Measurements from ENCODE around the gene MBP. TPM values are rescaled to one million over a fixed set of nuclear protein-coding genes. Genes with fewer than 3 reads are reported as not detected.
"Not testable (repeated sequence)": the region's sequence is repeated elsewhere in the genome, so short reads cannot be mapped to it uniquely, and the experiment has no call there.

The MBP gene
- total RNA-seq, 1 donor from 2014 or later: 45.2 TPM

DNA sequence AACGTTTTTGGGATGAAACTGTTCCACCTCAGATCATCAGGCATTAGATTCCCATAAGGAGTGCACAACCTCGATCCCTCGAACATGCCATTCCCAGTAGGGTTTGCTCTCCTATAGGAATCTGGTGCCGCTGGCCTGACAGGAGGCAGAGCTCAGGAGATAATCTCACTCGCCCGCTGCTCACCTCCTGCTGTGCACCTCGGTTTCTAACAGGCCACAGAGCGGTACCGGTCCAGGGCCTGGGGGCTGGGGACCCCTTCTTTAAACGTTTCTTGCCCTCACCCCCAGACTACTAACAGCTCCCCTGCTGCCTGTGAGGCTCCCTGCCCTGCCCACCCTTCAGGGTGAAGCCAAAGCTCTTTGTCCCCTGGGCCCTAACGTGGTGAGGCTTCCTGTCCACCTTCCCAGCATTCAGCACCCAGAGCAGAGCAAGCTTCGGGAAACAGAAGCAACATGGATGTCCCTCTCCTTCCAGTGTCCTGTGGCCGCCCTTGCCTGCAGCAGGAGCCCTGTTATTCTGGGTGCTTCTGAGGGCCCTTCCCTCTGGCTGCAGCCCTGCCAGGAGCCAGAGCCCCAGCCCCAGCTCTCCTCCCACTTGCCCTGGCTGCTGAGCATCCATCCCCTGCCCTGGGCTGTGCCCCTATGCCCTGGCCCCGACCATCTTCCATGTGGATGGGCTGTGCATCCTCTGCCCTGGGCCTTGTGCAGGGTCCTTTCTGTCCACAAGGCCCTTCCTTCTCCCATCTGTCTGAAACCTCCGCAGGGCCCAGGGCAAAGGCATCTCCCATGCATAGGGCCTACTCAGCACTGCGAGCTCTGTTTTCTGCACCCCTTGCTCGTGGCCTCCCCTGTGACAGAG is 140.1 kb downstream of the MBP start:
- no peak for DNase-seq (ENCODE audit: low spot score)

DNA sequence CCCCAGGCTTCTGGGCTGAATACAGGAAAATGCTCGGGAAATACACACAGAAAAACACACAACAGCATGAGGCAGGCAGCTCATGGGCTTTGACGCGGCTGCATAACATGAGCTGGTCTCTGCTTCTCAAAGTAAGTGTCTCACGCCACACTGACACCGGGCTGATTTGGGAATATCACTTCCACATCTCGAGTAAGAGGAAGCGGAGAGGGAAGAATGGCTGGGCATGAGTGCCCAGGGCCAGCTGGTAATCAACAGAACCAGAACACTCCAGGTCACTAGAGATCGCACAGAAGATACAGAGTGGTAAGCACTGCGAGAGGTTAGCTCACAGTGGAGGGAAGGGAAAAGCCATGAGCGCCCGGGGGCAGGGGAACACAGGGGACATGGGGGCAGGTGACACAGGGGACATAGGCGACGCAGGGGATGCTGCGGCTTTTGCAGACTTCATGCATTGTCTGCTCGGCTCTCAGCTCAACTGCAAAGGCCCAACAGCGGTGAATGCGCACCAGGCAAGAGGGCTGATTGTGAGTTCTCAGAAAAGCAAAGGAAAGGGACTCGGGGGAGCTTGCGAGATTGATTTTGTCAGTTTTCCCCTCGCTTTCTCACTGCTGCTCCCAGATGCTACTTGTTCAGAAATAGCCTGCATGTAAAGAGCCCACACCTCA is 141.4 kb downstream of the MBP start:
- no peak for DNase-seq (ENCODE audit: low spot score)

DNA sequence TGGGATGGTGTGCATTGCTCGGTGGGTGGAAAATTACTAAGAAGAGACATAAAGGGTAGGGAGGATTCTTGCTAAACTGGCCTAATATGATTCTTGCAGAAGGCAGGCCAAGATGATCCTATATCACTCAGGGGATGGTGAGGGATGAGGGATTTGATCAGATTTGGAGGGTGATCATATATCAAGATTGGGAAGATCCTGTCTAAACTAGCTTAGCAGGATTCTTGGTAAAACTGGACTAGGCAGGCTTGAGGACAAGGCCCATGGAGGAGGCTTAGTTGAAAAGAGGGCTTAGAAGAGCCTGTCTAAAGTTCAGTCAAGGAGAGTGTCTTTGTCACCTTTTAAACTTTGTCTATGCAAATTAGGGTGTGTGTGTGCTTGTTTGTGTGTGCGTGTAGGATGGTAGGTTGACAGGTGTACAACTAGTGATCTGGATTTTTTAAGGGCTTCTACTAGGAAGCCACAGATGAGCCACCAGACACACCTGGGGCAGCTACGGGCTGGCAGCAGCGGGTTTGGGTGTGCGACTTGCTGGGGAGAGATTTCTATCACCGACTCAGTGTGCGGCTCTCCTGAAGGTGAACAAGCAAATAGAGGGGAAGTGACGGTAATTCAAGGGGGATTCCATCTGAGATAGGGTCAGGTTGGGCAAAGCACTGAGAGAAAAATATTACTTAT is 142.1 kb downstream of the MBP start:
- DNase-seq (ENCODE audit: low spot score): not testable (repeated sequence)

DNA sequence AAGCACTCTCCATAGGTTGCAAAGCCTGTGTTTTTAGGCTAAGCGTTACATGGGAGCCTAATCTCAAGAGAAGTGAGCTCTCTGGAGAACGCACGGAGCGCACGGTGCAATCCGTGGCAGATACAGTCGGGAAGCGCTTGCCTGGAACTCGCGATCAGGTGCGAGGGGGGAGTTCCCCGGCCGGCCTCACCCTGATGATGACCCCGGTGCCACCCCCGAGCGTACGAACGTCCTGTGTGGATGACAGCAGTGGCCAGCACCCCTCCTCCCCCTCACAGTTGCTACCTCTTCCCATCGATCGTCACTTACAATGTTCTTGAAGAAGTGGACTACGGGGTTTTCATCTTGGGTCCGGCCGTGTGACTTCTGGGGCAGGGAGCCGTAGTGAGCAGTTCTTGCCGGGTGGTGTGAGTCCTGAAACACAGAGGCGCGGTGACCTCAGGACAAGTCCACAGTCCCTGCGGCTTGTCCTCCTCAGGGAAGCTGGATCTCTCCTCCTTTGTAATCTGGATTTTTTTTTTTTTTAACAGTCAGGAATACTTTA is 142.9 kb downstream of the MBP start:
- no peak for DNase-seq (ENCODE audit: low spot score)

DNA sequence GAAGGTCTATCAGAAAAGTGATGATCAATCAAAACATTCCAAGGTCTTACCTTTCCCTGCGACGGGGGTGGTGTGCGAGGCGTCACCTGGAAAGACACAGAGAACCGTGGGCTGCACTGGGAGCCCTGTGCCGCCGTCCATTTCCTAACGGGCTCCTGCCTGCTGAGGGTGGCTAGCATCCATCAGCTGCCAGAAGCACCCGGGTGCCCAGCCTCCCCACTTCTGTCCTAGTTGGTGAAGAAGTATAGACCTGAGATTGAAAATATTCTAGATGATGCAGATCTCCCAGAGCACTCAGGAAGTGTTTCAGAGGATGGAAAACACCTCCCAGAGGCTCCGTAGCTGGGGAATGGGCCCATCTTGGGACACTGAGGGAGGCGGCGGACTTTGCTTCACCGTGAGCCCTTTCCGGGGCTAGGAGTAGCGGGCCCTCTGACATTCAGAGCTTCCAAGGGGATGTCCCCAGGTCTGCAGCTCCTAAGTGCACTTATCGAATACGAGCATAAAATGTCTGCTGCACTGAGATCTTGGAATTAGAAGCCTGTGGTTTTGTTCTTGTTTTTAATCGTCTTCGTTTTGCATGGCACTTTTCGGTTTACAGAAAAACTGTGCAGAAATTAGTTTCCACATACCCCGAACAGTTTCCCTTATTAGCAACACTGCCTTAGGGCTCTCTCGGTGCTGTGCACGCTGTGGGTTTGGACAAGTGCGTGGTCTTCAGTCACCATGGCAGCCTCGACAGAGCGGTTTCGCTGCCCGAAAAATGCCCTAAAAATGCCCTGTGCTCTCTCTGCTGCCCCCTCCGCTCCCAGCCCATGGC is 143.5 kb downstream of the MBP start:
- DNase-seq (ENCODE audit: low spot score): no peak

DNA sequence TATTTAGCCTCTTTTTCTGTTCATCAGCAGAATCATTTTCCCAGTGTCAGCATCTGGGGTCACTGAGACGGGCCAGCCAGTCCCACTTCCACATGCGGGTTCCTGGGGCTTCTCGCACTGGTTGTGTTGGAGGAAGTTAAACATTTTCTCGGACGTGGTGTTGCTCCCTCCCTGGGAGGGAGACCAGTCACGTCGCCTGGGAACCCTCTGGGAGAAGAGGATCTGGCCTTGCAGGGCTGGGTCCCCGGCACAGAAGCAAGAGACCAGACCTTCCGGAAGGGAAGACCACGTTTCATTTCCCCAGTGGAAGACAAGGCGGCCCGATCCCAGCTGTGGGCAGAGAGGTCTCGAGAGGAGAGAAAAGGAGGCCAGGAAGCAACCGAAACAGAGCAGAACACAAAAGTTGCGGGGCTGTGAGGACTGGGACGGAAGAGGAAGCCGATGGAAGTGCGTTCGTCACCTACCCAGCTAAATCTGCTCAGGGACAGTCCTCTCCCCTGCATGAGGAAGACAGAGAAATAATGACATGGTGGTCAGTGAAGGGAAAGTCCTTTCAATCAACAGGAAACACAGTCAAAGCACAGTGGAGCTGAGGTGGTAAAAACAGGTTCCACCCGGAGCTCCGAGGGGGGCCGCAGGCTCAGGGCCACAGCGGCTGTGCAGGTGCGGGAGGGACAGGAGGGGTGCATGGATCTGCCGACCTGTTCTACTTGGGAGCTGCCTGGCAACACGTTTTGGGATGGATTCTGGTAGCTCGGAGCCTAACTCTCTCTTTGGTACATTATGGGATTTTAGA is 144.4 kb downstream of the MBP start:
- no peak for DNase-seq (ENCODE audit: low spot score)

DNA sequence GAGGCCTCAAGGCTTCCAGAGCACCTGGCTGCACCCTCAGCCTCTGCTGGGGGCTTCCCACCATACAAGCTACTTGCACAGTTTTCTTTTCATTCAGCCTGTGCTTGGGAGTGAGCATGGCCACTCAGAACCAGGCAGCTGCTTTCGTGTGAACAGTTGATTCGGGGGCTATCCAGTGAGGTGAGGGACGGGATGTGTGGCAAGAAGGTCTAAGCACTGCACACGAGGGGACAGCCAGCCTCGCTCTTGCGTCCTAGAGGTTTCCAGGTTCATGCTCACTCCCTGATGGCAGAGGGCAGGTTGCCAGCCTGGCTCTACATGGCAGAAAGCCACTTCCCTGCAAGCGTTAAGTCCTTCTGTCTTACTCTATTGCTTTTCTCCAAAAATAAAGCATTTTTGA is 146.2 kb downstream of the MBP start:
- no peak for DNase-seq (ENCODE audit: low spot score)

DNA sequence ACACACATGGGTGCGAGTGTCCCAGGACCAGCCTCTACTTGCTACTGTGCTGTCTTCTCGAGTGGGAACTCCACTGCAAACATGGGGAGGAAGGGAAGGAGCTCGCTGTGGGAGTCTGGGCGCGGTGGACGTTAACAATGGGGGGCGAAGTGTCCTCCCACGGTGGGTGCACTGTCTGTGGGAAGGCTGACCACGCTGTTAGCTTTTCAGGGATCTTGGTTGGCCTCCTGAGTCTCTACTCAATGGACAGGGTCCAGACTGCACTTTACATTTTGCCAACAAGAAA is 146.7 kb downstream of the MBP start:
- DNase-seq (ENCODE audit: low spot score): no peak

DNA sequence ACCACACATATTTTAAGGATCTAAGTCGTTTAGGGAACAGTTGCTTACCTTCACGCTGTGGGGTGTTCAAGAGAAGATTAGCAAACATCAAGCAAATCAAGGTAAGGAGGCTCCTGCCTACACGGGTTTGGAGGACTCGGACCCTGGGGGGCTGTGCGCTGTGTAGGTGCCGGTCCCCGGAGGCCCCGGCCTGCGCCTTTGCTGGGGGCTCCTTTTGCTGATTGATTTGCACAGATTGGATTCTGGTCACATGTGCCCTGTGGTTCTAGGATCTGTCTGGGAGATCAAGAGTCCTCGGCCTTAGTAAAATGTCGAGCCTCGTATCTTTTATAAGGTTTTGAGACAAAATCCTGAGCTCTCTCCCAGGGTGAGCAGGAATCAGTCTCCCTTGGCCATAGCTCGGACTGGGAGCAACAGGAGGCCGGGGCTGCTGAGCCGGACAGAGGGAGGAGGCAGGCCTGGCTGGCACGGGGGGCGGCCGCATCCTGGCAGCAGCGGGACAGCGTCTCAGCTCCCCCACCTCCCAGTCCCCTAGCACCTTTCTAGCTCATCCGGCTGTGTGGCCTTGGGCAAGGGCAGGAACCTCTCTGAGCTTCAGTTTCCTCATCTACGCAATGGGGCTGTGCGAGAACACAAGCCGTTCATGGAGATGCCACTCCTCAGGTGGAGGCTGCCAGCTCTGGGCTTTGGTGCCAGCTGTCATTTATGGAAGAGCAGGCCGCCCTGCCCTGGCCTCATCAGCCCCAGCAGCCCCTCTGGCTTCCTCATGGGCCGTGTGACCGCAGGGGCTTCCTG is 147.2 kb downstream of the MBP start:
- DNase-seq (ENCODE audit: low spot score): no peak

DNA sequence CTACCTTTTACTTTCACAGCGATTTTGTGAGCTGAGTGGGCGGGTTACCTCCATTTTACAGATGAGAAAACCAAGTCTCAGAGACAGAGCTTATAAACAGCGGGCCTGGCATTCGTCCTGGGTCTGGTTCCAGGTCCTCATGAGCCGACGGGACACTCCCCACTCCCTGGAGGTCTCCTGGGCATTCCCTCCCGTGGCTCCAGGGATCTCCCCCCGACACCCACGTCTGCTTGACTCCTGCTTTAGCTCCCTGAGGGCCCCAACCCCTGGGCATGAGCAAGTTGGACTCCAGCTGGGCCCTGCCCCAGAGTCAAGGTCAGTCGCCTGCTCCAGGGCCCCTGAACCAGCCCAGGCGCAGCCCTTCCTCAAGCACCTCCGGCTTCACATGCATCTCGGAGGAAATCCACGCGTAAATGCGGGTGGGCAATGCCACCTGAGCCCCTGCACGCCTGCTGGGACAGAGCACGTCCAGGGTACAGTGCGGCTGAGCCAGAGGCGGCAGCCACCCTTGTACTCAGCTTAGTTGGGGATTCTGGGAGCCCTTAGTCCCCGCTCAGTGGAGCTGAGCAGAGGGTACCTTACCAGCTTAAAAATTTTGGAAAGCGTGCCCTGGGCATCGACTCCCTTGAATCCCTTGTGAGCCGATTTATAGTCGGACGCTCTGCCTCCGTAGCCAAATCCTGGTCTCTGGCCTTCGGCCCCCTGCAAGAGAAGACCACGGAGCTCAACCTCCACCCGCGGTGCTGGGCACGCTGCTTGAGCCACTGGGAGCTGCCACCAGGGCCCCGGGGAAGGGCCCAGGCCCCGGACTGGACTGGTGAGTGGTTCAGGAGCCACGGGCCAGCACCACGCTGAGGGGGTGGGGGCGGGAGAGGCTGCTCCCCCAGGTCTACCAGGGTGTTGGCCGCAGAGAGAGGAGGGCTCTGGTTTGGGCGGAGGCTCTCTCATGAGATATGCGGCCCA is 148.1 kb downstream of the MBP start:
- DNase-seq (ENCODE audit: low spot score): no peak

DNA sequence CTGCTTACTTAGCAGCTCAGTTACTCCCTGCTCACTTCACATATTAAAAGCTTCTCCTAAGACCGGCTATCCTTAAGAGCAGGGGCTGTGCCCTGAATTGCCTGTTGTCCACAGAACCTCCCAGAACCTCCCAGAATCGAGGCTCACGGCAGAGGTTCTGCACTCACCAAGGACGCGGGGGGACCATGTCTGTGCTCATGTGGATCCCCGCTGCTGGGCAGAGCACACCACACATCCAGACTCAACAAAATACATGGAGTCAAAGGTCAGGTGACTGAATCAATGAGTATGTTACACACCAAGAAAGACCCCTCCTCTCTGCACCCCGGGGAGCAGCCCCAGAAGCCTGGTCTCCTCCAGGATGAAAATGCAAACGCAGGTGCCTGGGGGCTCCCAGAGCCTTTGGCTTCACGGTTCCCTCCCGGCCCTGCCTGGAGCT is 149.0 kb downstream of the MBP start:
- DNase-seq (ENCODE audit: low spot score): no peak

DNA sequence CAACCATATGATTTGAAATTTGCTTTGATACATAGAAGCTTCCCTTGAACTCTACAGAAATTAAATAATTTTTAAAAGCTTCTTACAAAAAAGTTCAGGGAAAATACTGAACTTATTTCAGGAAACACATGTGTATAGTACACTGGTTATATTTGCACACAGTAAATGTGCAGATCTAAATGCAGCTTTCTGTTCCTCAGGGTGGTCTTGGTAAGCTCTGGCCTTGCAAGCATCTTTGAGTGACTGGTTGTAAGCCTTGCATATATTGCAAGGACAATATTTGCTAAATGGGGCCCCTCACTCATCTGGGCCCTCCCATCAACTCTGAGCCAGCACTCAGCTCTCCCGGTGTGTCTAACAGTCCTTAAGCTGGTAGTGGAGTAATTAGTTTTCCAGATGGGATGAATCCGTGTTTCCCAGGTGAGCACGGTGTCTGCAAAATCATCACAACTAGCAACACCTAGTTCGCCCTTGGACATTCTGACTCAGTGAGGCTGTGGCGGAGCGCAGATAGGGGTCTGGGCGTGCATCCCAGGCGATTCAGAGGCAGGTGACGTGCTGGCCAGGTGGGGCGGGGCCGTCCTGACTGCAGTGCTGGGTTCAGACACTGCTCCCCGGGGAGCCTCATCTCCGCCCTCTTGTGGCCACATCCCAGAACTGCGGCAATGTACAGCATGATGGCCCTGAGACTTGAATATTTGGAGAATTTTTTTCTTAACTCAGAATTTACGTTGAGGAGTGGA is 149.6 kb downstream of the MBP start:
- no peak for DNase-seq (ENCODE audit: low spot score)

DNA sequence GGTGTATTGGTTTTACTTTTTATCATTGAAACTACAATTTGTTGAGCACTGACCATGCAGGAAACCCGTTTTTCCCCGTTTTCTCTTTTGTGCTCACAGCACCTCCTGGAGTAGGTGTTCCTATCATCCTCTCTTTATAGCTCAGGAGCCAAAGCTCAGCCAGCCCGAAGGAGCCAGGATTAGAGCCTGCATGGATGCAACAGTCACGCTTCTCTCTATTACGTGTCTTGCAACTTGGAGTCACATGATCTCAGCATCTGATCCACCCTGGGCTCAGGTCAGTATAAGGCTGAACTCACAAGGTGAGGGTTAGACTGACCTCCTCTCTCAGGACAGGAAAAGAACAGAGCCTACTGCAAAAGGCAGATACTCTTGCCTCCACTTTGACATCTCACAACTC is 150.5 kb downstream of the MBP start:
- no peak for DNase-seq (ENCODE audit: low spot score)

DNA sequence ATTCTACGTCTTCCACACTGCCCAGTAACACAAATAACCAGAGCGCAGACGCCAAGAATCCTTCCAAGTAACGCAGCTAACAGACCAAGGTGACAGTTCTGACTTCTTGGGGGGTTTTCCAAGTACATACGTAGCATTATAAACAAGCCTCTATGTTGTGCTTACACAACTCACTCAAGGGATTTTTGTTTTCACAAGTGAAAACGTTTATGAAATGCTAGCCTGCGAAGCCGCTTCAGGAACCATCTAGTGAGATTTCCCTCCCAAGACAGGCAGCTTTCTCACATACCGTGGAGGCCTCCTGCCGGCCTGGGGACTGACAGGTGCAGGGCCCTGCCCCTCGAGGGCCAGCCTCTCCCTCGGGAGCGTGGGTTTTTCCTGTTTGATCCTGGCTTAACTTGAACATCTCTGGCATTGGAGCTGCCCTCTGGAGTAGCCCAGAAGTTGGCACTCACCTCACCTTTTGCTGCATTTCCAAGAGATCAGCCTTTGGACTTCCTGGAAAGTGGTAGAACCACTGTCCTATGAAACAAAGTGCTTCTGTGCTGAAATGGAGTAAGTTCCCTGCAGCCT is 151.1 kb downstream of the MBP start:
- no peak for DNase-seq (ENCODE audit: low spot score)

DNA sequence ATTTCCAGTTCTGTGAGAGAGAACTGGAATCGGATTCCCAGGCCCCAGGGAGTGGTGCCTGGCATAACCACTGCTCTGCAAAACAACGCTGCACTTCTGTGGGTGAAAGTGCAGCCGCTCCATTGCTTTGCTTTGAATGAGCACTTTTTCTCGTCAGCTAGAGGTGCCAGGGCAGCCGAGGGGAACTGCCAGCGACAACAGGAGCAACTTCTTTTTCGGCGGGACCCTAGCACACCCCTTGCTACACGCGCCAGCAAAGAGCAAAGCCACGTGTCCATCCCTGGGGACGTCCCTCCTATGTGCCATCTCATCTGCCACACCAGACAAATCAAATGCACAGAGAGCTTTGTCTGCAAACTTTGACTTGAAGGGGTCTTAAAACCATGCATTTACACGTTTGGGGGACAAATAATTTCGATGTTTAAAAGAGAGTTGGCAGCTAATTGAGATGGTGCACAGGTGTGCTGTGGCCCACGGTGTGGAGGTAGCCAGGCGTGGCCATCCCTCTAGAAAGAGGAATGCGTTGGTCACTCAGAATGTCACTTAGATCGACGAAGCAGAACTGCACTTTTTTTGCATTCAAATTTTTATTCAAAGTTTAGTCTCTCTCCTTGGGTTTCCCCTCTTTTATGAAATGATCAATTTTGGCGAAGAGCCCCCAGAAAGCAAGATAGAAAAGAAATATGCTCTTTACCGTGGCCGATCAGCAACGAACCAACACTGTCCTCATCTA is 151.8 kb downstream of the MBP start:
- DNase-seq (ENCODE audit: low spot score): no peak

DNA sequence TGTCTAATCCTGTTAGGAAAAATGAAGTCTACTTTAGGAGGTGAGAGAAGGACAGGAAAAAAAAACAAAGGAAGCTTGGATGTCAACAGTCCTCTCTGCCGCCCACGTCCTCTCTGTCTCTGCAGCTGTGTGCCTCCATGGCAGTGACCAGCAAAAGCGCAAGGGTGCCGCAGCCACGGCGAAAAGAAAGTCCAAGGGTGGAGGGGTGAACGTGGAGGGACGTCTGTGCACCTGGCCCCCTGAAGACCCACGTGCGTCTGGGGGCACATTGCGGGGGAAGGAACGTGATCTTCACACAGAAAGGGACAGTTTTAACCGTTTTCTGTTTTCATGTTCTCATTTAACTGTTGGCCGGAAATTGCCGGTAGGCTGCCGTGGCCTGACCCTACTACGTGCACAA is 152.7 kb downstream of the MBP start:
- no peak for DNase-seq (ENCODE audit: low spot score)

Measured in mesenteric fat pad (tissue), 1 donor.